Astrocyte of the spinal cord (primary cell): ENCODE measurements around the gene MPHOSPH9.

Source experiments
- DNase-seq: peaks from one replicate; pipeline ENCODE4 v3.0.0; 2011; ENCODE audit warnings: low read depth, low spot score
- H3K4me3 ChIP-seq: 2 replicates; pipeline ENCODE4 v1.5.1; 2011; ENCODE audit warnings: low read depth, mild to moderate bottlenecking, low read length, moderate library complexity
- CTCF ChIP-seq: IDR thresholded peaks from 2 replicates; pipeline ENCODE4 v1.5.1; 2012; ENCODE audit warnings: low read depth, mild to moderate bottlenecking, low read length, inconsistent platforms
- in situ Hi-C: cut with HindIII; loops from 2 replicates; pipeline ENCODE4 v1.10.0; 2017; ENCODE audit warnings: low sequenced_read_pairs

Gene MPHOSPH9

GRCh38 chr12:123180171-123180570 is 52.8 kb downstream of the MPHOSPH9 start:
- no peak overlapping the region for H3K4me3 ChIP-seq
- DNase-seq: no peak
- in situ Hi-C loops: no loop called here
- no peak for TF ChIP-seq CTCF

- no peak overlapping the region for H3K4me3 ChIP-seq
- no peak for DNase-seq
- in situ Hi-C loops: no loop called here
- TF ChIP-seq CTCF: no peak
Observed at GRCh38 chr12:123171967-123172366, 61.0 kb downstream of the MPHOSPH9 start.

- H3K4me3 ChIP-seq: no peak overlapping the region
- DNase-seq: no peak
- in situ Hi-C loops: no loop called here
- TF ChIP-seq CTCF: no peak
Observed at GRCh38 chr12:123167329-123167728, 65.6 kb downstream of the MPHOSPH9 start.

GRCh38 chr12:123165537-123165936 is 67.4 kb downstream of the MPHOSPH9 start:
- H3K4me3 ChIP-seq: no peak overlapping the region
- no peak for TF ChIP-seq CTCF
- in situ Hi-C loops: no loop called here
- no peak for DNase-seq

GRCh38 chr12:123164710-123165261 is 68.2 kb downstream of the MPHOSPH9 start:
- no peak for TF ChIP-seq CTCF
- in situ Hi-C loops: no loop called here
- no peak overlapping the region for H3K4me3 ChIP-seq
- no peak for DNase-seq

- H3K4me3 ChIP-seq: no peak overlapping the region
Observed at GRCh38 chr12:123164222-123164621, 68.7 kb downstream of the MPHOSPH9 start.

More at GRCh38 chr12:123164222-123164621, 68.7 kb downstream of the MPHOSPH9 start:
- TF ChIP-seq CTCF: no peak
- no peak for DNase-seq
- in situ Hi-C loops: no loop called here
